GM18502 (cell line): ENCODE results near the gene SPPL3.

Experiments
- ATAC-seq: cut with Tn5 transposase; IDR thresholded peaks from one replicate; pipeline ENCODE4 v1.9.1; 2021; ENCODE audit warnings: mild to moderate bottlenecking; ENCODE audit not compliant: unreplicated experiment, poor library complexity

The SPPL3 gene

DNA sequence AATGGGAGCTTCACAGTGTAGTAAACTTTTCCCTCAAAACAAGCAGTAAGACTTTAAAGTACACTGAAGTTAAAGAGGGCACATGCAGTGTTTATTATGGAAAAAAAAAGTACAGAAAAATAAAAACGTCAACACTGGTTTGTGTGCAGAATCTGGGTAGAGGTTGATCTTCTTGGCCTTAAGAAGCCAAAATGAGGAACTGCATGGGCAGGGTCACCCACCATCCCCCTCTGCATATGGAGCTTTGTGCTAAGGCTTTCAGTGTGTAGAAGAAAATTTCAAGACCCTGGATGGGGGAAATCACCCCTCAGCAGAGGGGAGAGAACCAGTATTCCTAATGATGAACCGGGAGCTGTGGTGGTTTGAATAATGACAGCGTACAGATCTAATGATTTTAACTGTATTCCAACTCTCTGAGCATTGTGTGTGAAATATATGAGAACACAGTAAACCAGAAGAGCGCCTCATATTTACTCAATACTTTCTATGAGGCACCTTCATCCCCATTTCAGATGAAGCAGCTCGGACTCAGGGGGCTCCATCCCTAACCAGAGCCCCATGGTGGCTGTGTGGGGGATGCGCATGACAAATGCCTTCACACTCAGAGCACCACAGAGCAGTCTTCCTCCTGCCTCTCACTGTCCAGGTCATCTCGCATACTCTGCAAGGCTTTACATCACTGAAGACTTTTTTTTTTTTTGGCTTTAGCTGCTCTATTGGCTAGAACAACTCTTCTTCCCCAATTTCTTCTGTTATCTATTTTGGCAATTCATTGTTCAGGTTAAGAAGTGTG, 145.2 kb downstream of the SPPL3 start:
- ATAC-seq: no peak

GRCh38 chr12:120757949-120758348, 146.2 kb downstream of the SPPL3 start:
- no peak for ATAC-seq

DNA sequence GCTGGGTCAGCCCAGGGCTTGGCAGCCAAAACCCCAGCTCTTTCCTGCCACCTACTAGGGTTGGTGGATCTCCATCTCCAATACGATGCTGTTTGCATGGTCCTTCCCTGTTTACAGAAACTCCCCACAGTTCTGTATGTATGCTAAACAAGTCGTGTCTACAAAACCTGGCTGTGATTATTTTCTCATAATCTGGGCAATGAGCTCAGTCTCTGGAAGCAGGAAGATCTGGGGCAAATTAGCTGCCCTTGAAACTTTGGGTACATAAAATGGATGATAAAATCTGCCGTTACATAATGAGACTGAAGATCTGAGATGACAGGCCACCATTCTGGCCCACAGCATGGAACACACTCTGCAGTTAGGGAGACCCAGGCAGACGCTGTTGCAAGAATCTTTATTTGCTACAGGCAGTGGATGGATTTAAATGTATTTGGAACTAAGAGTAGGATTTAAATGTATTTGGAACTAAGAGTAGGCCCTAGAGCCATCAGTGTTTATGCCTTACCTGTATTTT, 146.9 kb downstream of the SPPL3 start:
- ATAC-seq: no peak

DNA sequence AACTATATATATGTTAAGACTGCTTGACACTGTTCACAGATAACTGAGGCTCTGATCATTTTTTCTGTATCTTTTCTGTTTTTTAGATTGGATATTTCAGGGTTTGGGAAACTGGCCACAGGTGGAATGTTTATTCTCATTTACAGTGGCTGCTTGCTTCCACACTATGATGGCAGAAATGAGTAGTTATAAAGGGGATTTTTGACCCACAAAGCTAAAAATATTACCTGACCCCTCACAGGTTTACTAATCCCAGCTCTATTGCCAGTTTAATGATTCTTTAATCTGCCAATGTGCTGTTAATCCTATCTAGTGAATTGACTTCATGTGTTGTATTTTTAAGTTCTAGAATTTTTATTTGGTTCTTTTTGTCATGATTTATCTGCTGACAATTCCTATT, 148.9 kb downstream of the SPPL3 start:
- no peak for ATAC-seq

GRCh38 chr12:120754792-120755191, 149.4 kb downstream of the SPPL3 start:
- no peak for ATAC-seq

GRCh38 chr12:120751389-120751788, 152.8 kb downstream of the SPPL3 start:
- no peak for ATAC-seq

GRCh38 chr12:120750806-120751205, 153.4 kb downstream of the SPPL3 start:
- ATAC-seq: no peak

DNA sequence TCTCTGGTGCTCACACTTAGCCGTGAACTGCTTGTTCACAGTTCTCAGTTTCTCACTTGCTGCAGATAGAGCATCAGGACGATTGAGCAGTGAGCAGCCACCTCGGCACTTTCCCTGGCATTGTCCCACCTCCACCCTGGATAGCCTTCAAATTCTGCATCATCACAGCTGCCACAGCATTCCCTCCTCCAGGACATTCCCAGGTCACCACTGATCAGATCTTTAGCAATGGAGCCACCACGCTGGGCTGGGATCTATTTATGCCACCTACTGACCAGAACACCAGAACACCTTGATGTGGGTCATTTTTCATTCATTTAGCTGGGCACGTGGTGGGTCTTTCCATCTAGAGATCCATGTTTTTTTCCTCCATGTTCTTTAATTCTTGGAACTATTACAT, 154.9 kb downstream of the SPPL3 start:
- no peak for ATAC-seq

DNA sequence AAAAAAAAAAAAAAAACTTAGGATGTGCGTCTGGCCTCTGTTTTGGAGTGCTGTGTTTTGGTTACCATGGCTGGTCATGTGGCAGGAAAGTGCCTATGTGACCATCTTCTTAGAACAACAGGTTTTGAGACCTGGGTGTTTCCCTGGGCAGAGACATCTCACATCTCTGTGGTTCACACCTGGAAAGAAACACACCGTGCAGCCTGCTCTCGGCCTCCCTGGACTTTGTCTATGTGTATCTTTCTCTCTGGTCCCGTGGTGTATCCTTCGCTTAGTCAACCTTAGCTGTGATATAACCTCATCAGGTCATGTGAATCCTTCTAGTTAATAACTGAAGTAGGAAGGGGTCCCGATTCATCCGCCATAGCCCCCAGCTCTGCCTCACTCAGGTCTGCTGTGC, 155.9 kb downstream of the SPPL3 start:
- ATAC-seq: no peak

DNA sequence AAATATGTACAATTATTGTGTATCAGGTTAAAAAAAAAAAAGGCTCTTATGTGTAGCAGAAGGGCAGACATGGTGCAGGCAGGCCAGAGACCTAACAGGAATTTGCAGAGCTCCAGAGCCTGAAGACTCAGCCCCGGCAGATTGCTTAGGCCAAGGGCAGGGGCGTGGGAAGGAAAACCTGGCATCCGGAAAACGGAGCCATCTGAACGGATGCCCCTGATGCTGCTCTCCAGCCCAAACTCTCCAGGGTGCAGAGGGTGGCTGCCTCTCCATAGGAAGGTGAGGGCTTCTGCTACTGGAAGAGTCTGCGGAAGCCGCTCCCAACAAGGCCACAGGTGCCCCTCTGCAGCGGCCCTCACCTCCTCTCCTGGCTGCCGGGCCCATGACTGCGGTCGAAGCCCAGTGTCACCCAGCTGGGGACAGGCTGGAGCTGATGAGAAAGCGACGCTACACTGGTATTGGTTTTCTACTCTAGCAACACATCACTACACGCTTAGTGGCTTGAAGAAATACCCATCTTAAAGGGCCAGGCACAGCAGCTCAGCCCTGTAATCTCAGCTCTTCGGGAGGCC, 159.2 kb downstream of the SPPL3 start:
- ATAC-seq: no peak

GRCh38 chr12:120741476-120742421, 162.4 kb downstream of the SPPL3 start:
- ATAC-seq: no peak

DNA sequence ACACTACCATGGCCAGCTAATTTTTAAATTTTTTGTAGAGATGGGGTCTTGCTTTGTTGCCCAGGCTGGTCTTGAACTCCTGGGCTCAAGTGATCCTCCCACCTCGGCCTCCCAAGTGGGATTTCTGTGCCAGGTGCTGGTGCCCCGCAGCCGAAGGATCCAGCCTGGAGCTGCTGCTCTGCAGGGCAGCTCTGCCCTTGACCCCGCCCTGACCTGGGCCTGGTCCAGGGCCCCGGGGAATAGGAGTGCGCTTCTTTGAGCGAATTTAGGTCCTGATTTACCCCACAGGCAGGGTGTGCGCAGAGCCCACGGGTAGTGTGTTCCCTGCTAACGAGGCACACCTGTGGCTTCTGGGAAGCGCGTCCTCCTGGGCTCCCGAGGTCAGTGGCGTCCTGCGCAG, 163.3 kb downstream of the SPPL3 start:
- no peak for ATAC-seq

DNA sequence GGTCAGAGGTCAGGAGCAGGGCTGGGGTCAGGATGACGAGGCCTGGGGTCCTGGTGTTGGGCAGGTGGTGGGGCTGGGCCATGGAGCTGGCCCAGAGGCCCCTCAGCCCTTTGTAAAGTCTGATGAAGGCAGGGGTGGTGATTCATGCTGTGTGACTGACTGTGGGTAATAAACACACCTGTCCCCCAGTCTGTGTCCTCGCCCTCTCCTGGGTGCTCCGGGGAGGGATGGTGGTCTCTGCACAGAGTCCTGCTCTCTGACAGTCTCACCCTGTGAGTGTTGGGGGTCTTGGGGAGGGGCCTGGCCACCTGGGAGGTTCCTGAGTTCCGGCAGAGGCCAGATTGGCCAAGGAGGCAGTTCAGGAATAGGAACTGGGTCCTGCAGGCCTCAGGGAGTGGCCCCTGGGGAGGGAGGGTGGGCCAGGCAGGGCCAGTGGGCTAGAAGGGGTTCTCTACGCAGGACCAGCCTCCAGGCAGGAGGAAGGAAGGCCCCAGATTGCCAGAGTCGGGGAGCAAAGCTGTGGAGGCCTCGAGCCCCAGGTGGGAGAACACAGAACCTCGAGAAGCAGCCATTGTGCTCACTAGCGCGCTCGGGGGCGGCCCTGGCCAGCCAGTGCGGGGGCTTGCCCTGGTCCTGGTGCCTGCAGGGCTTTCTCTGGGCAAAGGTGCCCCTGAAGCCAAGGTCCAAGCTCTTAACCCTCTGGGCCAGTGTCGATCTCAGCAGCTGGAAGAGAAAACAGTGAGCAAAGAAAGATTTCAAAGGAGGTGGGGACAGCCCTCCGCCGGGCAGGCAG, 164.1 kb downstream of the SPPL3 start:
- no peak for ATAC-seq

- ATAC-seq: no peak
Measured at GRCh38 chr12:120739031-120739762, 165.0 kb downstream of the SPPL3 start.

DNA sequence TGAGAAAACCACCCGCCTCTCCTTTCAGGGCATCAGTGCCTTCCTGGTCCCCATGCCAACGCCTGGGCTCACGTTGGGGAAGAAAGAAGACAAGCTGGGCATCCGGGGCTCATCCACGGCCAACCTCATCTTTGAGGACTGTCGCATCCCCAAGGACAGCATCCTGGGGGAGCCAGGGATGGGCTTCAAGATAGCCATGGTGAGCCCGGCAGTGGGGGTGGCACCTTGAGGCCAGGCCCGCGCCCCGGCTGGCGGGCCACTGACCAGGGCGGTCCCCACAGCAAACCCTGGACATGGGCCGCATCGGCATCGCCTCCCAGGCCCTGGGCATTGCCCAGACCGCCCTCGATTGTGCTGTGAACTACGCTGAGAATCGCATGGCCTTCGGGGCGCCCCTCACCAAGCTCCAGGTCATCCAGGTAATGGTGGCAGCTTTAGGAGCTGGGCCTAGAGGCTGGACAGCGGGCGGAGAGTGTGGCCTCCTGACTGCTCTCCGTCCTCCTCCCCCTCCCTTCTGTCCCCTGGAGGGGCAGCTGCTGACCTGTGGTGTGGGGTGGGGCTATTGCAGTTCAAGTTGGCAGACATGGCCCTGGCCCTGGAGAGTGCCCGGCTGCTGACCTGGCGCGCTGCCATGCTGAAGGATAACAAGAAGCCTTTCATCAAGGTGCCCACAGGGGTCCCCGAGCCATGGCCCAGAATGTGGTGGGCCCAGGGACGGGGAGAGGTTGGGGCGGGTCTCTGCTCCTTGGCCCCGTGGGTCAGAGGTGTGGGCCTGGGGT, 165.7 kb downstream of the SPPL3 start:
- ATAC-seq: no peak

DNA sequence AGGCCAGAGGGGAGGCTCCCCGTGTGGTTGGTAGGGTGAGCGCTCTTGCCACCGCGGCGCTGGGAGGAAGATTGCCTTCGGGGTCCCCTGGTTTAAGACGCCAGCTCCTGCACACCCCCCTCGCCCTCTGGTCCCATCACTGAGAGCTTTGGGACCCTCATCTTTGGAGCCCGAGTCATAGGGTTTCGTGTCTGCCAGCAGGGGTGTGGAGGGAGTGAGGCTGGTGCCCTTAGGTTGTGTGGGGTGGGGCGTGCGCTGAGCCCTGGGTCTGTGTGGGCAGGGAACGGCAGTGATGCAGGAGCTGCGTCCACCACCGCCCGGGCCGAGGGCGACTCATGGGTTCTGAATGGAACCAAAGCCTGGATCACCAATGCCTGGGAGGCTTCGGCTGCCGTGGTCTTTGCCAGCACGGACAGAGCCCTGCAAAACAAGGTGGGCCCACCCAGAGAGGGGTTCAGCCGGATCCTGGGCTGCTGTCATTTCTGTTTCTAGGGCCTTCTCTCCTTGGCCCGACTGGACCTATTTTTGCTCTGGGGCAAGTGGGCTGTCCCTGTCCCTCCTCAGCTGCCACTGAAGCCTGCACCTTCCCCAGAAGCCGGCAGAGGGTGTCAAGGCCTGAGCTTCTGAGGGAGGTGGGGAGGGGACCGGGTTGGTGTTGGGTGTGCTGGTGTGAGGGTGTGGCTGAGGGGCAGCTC, 166.5 kb downstream of the SPPL3 start:
- ATAC-seq: no peak

DNA sequence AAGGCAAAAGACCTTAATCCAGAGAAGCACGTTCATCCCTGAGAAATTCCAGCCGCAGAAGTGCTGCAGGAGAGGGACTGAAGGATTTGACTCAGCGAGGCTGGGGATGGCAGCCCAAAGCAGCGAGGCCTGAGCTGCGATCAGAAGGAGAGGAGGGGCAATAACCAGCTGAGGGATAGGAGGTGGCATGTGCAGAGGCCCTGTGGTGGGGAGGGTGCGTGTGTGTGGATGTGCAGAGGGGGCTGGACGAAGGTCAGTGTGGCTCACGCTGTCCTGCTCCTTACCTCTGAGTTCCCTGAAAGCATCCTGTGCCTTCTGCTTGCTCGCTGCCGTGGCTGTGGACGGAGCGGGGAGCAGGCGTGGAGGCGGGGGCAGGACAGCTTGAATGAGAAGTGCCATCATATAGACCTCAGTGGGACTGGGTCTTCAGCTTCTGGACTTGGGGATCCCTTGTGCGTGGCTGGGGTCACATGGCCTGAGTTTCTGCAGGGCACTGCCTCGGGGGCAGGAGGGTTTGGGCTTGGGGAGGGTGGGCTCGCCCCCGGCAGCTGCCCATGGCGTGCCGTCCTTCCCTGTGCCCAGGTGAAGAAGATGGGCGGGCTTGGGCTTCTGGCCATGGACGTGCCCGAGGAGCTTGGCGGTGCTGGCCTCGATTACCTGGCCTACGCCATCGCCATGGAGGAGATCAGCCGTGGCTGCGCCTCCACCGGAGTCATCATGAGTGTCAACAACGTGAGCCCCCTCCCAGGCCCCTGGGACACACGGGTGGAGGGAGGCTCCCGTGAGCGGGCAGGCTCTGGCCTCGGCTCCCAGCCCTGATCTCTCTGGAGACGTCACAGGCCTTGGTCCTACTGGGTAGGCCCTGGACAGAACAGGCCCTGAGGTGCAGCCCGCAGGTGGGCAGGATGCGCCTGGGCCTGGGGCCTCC, 167.5 kb downstream of the SPPL3 start:
- no peak for ATAC-seq
